Keratinocyte (primary cell): ENCODE results near the gene BCL2.

ENCODE experiments used
- CTCF ChIP-seq, 3 experiments: IDR thresholded peaks in 1 of 3; conservative IDR thresholded peaks in 1 of 3; optimal IDR thresholded peaks in 1 of 3; 2 replicates in 2 of 3; 3 replicates in 1 of 3; pipeline versions ENCODE3 to v1.5.1; 2011; ENCODE audit warnings: low read length in 3 of 3, mild to moderate bottlenecking in 3 of 3, moderate library complexity in 2 of 3, control low read depth in 1 of 3, inconsistent platforms in 1 of 3; ENCODE audit not compliant: insufficient read depth in 2 of 3; ENCODE audit errors: extremely low read depth in 1 of 3
- EZH2 ChIP-seq: IDR thresholded peaks from one replicate; pipeline ENCODE4 v1.6.1; 2012; ENCODE audit warnings: inconsistent platforms, mild to moderate bottlenecking, low read length, moderate library complexity

DNA sequence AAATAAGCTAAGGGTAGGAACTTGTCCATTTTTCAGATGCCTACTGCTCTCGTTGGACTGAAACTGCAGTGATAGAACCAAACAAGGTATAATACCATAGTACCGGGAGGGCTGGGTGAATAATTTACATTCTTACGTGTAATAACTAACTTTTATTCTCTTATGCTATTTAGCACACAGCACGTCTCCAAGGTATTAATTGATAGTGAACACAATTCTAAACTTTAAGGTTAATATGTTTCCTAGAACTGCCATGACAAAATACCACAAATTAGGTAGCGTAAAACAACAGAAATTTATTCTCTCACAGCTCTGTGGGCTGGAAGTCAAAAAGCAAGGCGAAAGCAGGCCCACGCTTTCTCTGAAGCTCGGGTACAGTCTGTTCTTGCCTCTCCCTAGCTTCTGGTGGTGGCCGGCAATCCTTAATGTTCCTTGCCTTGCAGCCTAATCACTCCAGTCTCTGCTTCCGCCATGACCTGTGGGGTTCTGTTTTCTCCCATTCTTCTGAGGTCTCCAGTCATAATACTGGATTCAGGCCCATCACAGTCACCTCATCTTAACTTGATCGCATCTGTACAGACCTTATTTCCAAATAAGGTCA, 5.6 kb upstream of the BCL2 start:
- TF ChIP-seq CTCF (optimal IDR thresholded peaks at IDR 0.05 in 1 of 3, IDR thresholded peaks at IDR 0.05 in 1 of 3, conservative IDR thresholded peaks at IDR 0.05 in 1 of 3; ENCODE audit: extremely low read depth in 1 of 3, insufficient read depth in 2 of 3, low read length in 3 of 3) (no peak), EZH2 (no peak)
